ENCODE measurements around the gene SMIM17. TPM values are rescaled to one million over a fixed set of nuclear protein-coding genes. Genes with fewer than 3 reads are reported as not detected.

Gene SMIM17
- total and polyA plus RNA-seq, 4 experiments from 2014 or later: not detected

GRCh38 chr19:56683116-56683515 is 40.2 kb downstream of the SMIM17 start:
- no peaks in the 10 kb centered on the region for H3K4me1 Mint-ChIP-seq
- H3K4me3 ChIP-seq (ENCODE audit: low read length in 2 of 2): no peak overlapping the region
- H3K9me3 Mint-ChIP-seq: peaks cover 0 to 68% (median 33%) of the 10 kb centered on the region in 8 donors

GRCh38 chr19:56687031-56687430 is 44.1 kb downstream of the SMIM17 start:
- no peaks in the 10 kb centered on the region for H3K4me1 Mint-ChIP-seq
- Histone ChIP-seq H3K9me3 (ENCODE audit: control insufficient read depth in 1 of 2, low read length in 2 of 2) (no peaks in the 10 kb centered on the region), H3K4me3 (ENCODE audit: low read length in 2 of 2) (no peak overlapping the region), H3K27me3 (ENCODE audit: insufficient read depth, low read length) (no peaks in the 10 kb centered on the region), H3K27ac (ENCODE audit: low read depth, low read length) (no peak overlapping the region), H3K4me1 (ENCODE audit: insufficient read depth, low read length) (no peaks in the 10 kb centered on the region), H3K36me3 (ENCODE audit: insufficient read depth, low read length) (no peaks in the 10 kb centered on the region)
- H3K9me3 Mint-ChIP-seq: peaks cover 0 to 63% (median 36%) of the 10 kb centered on the region in 8 donors
- H3K36me3 Mint-ChIP-seq: peaks cover 10 to 22% of the 10 kb centered on the region in 2 donors
- no peak overlapping the region for H3K27ac Mint-ChIP-seq
- DNase-seq: no peak
- ChIA-PET CTCF (ENCODE audit: partially characterized antibody) (no interaction called here), POLR2A (ENCODE audit: partially characterized antibody) (no interaction called here)
- H3K4me3 Mint-ChIP-seq: no peak overlapping the region
- H3K27me3 Mint-ChIP-seq: no peaks in the 10 kb centered on the region
- intact Hi-C loops (cut with micrococcal nuclease): no loop called here

More at GRCh38 chr19:56683116-56683515, 40.2 kb downstream of the SMIM17 start:
- Histone ChIP-seq H3K9me3 (ENCODE audit: control insufficient read depth in 1 of 2, low read length in 2 of 2) (no peaks in the 10 kb centered on the region), H3K4me1 (ENCODE audit: insufficient read depth, low read length) (no peaks in the 10 kb centered on the region), H3K27me3 (ENCODE audit: insufficient read depth, low read length) (no peaks in the 10 kb centered on the region), H3K27ac (ENCODE audit: low read depth, low read length) (no peak overlapping the region), H3K36me3 (ENCODE audit: insufficient read depth, low read length) (no peaks in the 10 kb centered on the region)
- Mint-ChIP-seq H3K4me3 (no peak overlapping the region), H3K36me3 (peaks cover 14 to 16% of the 10 kb centered on the region in 2 donors), H3K27ac (no peak overlapping the region), H3K27me3 (no peaks in the 10 kb centered on the region)
- ChIA-PET CTCF (ENCODE audit: partially characterized antibody) (no interaction called here), POLR2A (ENCODE audit: partially characterized antibody) (no interaction called here)
- intact Hi-C loops (cut with micrococcal nuclease): no loop called here
- no peak for DNase-seq

GRCh38 chr19:56689198-56689597 is 46.2 kb downstream of the SMIM17 start:
- peaks cover 17 to 30% of the 10 kb centered on the region in 2 donors for H3K36me3 Mint-ChIP-seq
- H3K9me3 Mint-ChIP-seq: peaks cover 10 to 76% (median 48%) of the 10 kb centered on the region in 8 donors
- intact Hi-C loops (cut with micrococcal nuclease): no loop called here
- no peak for DNase-seq
- no peaks in the 10 kb centered on the region for H3K27me3 ChIP-seq (ENCODE audit: insufficient read depth, low read length)
- H3K4me3 Mint-ChIP-seq: no peak overlapping the region
- no peaks in the 10 kb centered on the region for H3K36me3 ChIP-seq (ENCODE audit: insufficient read depth, low read length)
- ChIA-PET CTCF (ENCODE audit: partially characterized antibody) (no interaction called here), POLR2A (ENCODE audit: partially characterized antibody) (no interaction called here)
- no peaks in the 10 kb centered on the region for H3K4me1 ChIP-seq (ENCODE audit: insufficient read depth, low read length)
- H3K27ac Mint-ChIP-seq: no peak overlapping the region
- no peaks in the 10 kb centered on the region for H3K4me1 Mint-ChIP-seq
- H3K27me3 Mint-ChIP-seq: no peaks in the 10 kb centered on the region
- H3K27ac ChIP-seq (ENCODE audit: low read depth, low read length): no peak overlapping the region
- H3K4me3 ChIP-seq (ENCODE audit: low read length in 2 of 2): no peak overlapping the region
- no peaks in the 10 kb centered on the region for H3K9me3 ChIP-seq (ENCODE audit: control insufficient read depth in 1 of 2, low read length in 2 of 2)

- Mint-ChIP-seq H3K4me3 (no peak overlapping the region), H3K9me3 (peaks cover 10 to 73% (median 42%) of the 10 kb centered on the region in 8 donors), H3K4me1 (no peaks in the 10 kb centered on the region), H3K27me3 (no peaks in the 10 kb centered on the region), H3K27ac (no peak overlapping the region), H3K36me3 (peaks cover 11 to 19% of the 10 kb centered on the region in 2 donors)
- no peaks in the 10 kb centered on the region for H3K9me3 ChIP-seq (ENCODE audit: control insufficient read depth in 1 of 2, low read length in 2 of 2)
- no peaks in the 10 kb centered on the region for H3K36me3 ChIP-seq (ENCODE audit: insufficient read depth, low read length)
- no peak overlapping the region for H3K27ac ChIP-seq (ENCODE audit: low read depth, low read length)
- no peak overlapping the region for H3K4me3 ChIP-seq (ENCODE audit: low read length in 2 of 2)
- intact Hi-C loops (cut with micrococcal nuclease): no loop called here
- no peaks in the 10 kb centered on the region for H3K27me3 ChIP-seq (ENCODE audit: insufficient read depth, low read length)
- POLR2A ChIA-PET (ENCODE audit: partially characterized antibody): no interaction called here
- DNase-seq: no peak
- no peaks in the 10 kb centered on the region for H3K4me1 ChIP-seq (ENCODE audit: insufficient read depth, low read length)
- CTCF ChIA-PET (ENCODE audit: partially characterized antibody): no interaction called here
Observed at GRCh38 chr19:56690670-56691069, 47.7 kb downstream of the SMIM17 start.

GRCh38 chr19:56692206-56692895 is 49.4 kb downstream of the SMIM17 start:
- no peak overlapping the region for H3K4me3 ChIP-seq (ENCODE audit: low read length in 2 of 2)
- ChIA-PET CTCF (ENCODE audit: partially characterized antibody) (no interaction called here), POLR2A (ENCODE audit: partially characterized antibody) (no interaction called here)
- intact Hi-C loops (cut with micrococcal nuclease): no loop called here
- Mint-ChIP-seq H3K9me3 (peaks cover 11 to 57% (median 34%) of the 10 kb centered on the region in 8 donors), H3K4me1 (no peaks in the 10 kb centered on the region), H3K4me3 (no peak overlapping the region), H3K27me3 (no peaks in the 10 kb centered on the region), H3K27ac (no peak overlapping the region), H3K36me3 (peaks cover 9 to 19% of the 10 kb centered on the region in 2 donors)
- no peaks in the 10 kb centered on the region for H3K4me1 ChIP-seq (ENCODE audit: insufficient read depth, low read length)
- no peak overlapping the region for H3K27ac ChIP-seq (ENCODE audit: low read depth, low read length)
- no peaks in the 10 kb centered on the region for H3K27me3 ChIP-seq (ENCODE audit: insufficient read depth, low read length)
- no peak for DNase-seq
- H3K36me3 ChIP-seq (ENCODE audit: insufficient read depth, low read length): no peaks in the 10 kb centered on the region
- H3K9me3 ChIP-seq (ENCODE audit: control insufficient read depth in 1 of 2, low read length in 2 of 2): no peaks in the 10 kb centered on the region

- POLR2A ChIA-PET (ENCODE audit: partially characterized antibody): no interaction called here
Observed at GRCh38 chr19:56699552-56699951, 56.6 kb downstream of the SMIM17 start.

GRCh38 chr19:56701895-56702294 is 58.9 kb downstream of the SMIM17 start:
- ChIA-PET POLR2A (ENCODE audit: partially characterized antibody) (no interaction called here), CTCF (ENCODE audit: partially characterized antibody) (no interaction called here)
- Mint-ChIP-seq H3K4me1 (no peaks in the 10 kb centered on the region), H3K4me3 (no peak overlapping the region), H3K27me3 (no peaks in the 10 kb centered on the region), H3K9me3 (peaks cover 8 to 75% (median 52%) of the 10 kb centered on the region in 8 donors), H3K27ac (no peak overlapping the region), H3K36me3 (peaks cover 0 to 2% of the 10 kb centered on the region in 2 donors)
- Histone ChIP-seq H3K36me3 (ENCODE audit: insufficient read depth, low read length) (no peaks in the 10 kb centered on the region), H3K27ac (ENCODE audit: low read depth, low read length) (no peak overlapping the region), H3K9me3 (ENCODE audit: control insufficient read depth in 1 of 2, low read length in 2 of 2) (no peaks in the 10 kb centered on the region), H3K4me3 (ENCODE audit: low read length in 2 of 2) (no peak overlapping the region), H3K4me1 (ENCODE audit: insufficient read depth, low read length) (no peaks in the 10 kb centered on the region), H3K27me3 (ENCODE audit: insufficient read depth, low read length) (no peaks in the 10 kb centered on the region)
- intact Hi-C loops (cut with micrococcal nuclease): no loop called here
- DNase-seq: no peak

More at GRCh38 chr19:56699552-56699951, 56.6 kb downstream of the SMIM17 start:
- intact Hi-C loops (cut with micrococcal nuclease): no loop called here
- Histone ChIP-seq H3K27ac (ENCODE audit: low read depth, low read length) (no peak overlapping the region), H3K4me1 (ENCODE audit: insufficient read depth, low read length) (no peaks in the 10 kb centered on the region), H3K9me3 (ENCODE audit: control insufficient read depth in 1 of 2, low read length in 2 of 2) (no peaks in the 10 kb centered on the region), H3K4me3 (ENCODE audit: low read length in 2 of 2) (no peak overlapping the region), H3K36me3 (ENCODE audit: insufficient read depth, low read length) (no peaks in the 10 kb centered on the region), H3K27me3 (ENCODE audit: insufficient read depth, low read length) (no peaks in the 10 kb centered on the region)
- H3K4me3 Mint-ChIP-seq: no peak overlapping the region
- peaks cover 7 to 64% (median 47%) of the 10 kb centered on the region in 8 donors for H3K9me3 Mint-ChIP-seq
- no peaks in the 10 kb centered on the region for H3K27me3 Mint-ChIP-seq
- peaks cover 0 to 2% of the 10 kb centered on the region in 2 donors for H3K36me3 Mint-ChIP-seq
- no peak overlapping the region for H3K27ac Mint-ChIP-seq
- CTCF ChIA-PET (ENCODE audit: partially characterized antibody): no interaction called here
- no peak for DNase-seq
- H3K4me1 Mint-ChIP-seq: no peaks in the 10 kb centered on the region
